Measurements from ENCODE around the gene DDX39B.

DDX39B gene

GRCh38 chr6:31575952-31576685 is 34.3 kb upstream of the DDX39B start:
- no peak for DNase-seq (ENCODE audit: low read depth in 2 of 2)

- DNase-seq (ENCODE audit: low read depth in 2 of 2) = peak; percentile 79 to 93
These were observed 33.6 kb upstream of the DDX39B start, which contains the start of gene TNF for GRCh38 chr6:31575335-31575901. TNF (plus strand) TSS chr6:31575565; CDS start chr6:31575742, 177 bp downstream.

- DNase-seq (ENCODE audit: low read depth in 2 of 2) = peak in 1 of 2 experiments; percentile 61
These were observed 32.6 kb upstream of the DDX39B start for GRCh38 chr6:31574106-31575061.

- DNase-seq (ENCODE audit: low read depth in 2 of 2) = no peak
These were observed 31.7 kb upstream of the DDX39B start for GRCh38 chr6:31573239-31574105.

DNA sequence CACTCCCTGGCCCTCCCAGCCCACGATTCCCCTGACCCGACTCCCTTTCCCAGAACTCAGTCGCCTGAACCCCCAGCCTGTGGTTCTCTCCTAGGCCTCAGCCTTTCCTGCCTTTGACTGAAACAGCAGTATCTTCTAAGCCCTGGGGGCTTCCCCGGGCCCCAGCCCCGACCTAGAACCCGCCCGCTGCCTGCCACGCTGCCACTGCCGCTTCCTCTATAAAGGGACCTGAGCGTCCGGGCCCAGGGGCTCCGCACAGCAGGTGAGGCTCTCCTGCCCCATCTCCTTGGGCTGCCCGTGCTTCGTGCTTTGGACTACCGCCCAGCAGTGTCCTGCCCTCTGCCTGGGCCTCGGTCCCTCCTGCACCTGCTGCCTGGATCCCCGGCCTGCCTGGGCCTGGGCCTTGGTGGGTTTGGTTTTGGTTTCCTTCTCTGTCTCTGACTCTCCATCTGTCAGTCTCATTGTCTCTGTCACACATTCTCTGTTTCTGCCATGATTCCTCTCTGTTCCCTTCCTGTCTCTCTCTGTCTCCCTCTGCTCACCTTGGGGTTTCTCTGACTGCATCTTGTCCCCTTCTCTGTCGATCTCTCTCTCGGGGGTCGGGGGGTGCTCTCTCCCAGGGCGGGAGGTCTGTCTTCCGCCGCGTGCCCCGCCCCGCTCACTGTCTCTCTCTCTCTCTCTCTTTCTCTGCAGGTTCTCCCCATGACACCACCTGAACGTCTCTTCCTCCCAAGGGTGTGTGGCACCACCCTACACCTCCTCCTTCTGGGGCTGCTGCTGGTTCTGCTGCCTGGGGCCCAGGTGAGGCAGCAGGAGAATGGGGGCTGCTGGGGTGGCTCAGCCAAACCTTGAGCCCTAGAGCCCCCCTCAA is 30.5 kb upstream of the DDX39B start, which contains the start of gene LTA:
Gene LTA, plus strand, starts transcription at position 249 of the 871 bp plus-strand sequence. Its CDS starts 454 bp downstream, at position 703.
- peak; percentile 69 to 81 for DNase-seq (ENCODE audit: low read depth in 2 of 2)

DNA sequence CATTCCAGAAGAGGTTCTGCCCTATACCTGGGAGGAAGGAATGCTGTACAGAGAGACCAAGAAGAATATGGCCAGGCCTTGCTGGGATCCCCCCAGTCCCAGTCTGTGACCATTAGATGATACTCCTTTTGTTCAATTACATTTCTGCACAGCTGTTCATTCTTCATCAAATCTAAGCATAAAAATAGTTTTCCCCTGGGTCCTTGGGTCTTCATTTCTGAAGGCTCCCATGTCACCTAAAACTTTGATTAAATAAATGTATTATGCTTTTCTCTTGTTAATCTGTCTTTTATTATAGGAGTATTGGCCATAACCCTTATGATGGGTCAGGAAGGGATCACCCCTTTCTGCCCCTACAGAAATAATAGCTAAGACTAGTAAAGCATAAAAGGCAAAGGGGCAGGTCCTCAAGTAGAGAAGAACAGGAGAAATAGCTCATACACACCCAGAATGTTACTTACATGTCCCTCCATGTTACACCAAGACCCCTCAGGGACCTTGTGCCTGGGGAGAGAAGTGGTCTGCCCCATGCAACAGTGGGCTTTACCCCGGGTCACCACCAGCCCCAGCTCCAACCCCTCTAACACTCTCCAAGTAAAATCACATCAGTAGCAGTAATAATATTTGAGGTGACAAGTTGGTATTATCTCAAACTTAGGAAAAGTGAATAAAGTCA is 28.2 kb upstream of the DDX39B start:
- no peak for DNase-seq (ENCODE audit: low read depth in 2 of 2)

DNA sequence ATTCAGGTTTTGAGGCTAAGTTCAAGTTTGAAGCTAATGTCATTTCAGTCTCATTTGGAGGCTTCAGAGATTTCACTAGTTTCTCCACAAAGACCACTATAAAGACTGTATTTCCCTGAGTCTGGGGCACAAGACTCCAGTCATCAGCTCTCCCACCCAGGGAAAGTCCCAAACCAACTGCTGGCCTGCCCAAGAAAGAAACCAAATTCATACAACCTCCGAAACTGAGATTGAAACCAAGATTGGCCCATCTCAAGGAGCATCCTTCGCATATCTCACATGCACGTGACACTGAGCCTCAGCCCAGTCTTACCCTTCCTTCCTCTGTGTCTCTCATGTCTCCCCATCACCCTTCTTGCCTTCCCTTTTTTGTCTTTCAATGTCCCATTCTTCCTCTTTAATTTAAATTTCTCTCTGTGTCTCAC is 26.7 kb upstream of the DDX39B start:
- DNase-seq (ENCODE audit: low read depth in 2 of 2) = peak in 1 of 2 experiments; percentile 65

DNA sequence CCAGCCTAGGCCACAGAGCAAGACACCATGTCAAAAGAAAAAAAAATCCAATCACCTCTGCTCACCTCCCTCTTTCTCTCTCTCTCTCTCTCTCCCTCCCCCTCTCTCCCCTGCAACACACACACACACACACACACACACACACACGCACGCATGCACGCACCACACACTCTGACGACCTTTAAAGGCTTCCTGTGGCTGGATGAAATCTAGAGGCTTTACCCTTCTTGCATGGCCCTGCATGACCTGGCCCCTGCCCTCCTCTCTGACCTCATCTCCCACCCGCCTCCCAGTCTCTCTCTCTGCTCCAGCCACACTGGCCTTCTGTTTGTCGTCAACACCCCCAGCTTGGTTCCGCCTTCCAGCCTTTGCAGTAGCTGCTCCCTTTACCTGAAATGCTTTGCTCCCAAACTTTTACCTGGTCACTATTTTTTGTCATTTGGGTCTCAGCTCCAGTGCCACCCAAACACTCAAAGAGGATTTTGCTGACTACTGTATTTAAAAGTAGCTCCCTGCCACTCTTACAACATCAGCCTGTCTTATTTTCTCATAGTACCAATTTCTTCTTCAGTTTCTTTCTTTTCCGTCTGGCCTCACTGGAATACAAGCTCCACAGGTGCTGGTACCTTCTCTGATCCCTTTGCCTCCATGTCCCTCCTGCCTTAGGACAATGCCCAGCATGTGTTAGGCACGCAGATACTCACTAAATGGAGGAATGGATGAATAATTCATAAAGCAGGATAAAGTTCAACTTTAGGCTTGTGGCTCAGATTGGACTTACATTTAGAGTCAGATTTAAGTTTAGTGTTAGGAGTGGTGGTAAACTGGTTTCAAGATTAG is 25.9 kb upstream of the DDX39B start:
- no peak for DNase-seq (ENCODE audit: low read depth in 2 of 2)

GRCh38 chr6:31560697-31561058 is 18.9 kb upstream of the DDX39B start:
- DNase-seq (ENCODE audit: low read depth in 2 of 2) = no peak

- DNase-seq (ENCODE audit: low read depth in 2 of 2) = no peak
These were observed 18.3 kb upstream of the DDX39B start for GRCh38 chr6:31559958-31560696.

DNA sequence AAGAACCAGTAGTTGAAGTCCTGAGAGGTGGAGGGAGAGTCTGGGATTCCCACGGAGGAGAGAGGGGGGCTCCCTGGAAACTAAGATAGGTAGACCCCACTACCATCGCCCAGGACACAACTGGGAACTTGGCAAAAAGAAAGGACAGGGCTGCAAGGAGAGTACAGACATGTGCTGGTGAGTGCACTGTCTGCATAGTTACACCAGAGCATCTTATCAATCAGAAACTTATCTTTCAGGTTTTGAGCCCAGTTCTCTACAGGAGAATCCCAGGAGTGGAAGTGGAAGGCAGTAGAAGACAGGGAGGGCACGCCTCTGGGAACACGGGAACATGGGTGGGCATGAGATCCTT is 17.8 kb upstream of the DDX39B start:
- DNase-seq (ENCODE audit: low read depth in 2 of 2) = no peak

DNA sequence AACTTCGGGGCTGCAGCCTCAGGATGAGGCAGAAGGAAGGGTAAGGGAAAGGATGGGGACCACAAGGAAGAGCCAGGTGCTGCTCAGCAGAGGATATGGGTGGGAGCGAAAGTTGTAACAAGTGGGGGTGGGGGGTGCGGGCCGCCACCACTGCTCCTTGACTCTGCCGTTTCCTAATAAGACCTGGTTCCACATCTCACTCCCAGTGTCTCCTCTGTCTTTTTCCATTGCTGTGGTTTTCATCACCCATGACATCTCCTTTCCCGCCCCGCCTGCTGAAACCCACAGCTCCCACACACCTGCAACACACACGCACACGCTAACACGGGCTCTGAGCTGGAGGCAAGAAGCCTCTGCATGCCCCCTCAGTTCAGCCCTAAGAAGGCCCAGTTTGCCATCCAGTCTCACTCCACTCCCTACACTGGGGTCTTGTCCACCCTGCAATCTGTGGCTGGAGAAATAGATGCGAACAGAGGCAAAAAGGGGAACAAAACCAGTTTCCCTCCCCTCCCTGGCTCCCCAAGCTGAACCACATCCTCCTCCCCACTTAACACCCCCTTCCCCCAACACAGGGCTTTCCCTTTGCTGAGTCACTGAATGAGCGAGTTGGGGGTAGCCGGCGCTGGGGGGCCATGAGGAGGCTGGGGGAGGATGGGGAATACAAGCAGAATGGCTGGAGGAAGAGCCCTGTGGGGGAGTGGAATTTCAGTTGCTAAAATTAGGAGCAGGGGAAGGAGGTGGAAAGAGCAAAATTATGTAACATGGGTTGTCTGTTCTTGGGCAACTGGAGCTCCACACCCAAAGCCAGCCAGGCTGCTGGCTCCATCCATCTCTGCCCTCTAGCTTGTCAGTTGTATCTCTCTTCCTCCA is 17.1 kb upstream of the DDX39B start:
- DNase-seq (ENCODE audit: low read depth in 2 of 2) = peak in 1 of 2 experiments; percentile 74

- no peak for DNase-seq (ENCODE audit: low read depth in 2 of 2)
These were observed 16.5 kb upstream of the DDX39B start for GRCh38 chr6:31558318-31558625.

DNA sequence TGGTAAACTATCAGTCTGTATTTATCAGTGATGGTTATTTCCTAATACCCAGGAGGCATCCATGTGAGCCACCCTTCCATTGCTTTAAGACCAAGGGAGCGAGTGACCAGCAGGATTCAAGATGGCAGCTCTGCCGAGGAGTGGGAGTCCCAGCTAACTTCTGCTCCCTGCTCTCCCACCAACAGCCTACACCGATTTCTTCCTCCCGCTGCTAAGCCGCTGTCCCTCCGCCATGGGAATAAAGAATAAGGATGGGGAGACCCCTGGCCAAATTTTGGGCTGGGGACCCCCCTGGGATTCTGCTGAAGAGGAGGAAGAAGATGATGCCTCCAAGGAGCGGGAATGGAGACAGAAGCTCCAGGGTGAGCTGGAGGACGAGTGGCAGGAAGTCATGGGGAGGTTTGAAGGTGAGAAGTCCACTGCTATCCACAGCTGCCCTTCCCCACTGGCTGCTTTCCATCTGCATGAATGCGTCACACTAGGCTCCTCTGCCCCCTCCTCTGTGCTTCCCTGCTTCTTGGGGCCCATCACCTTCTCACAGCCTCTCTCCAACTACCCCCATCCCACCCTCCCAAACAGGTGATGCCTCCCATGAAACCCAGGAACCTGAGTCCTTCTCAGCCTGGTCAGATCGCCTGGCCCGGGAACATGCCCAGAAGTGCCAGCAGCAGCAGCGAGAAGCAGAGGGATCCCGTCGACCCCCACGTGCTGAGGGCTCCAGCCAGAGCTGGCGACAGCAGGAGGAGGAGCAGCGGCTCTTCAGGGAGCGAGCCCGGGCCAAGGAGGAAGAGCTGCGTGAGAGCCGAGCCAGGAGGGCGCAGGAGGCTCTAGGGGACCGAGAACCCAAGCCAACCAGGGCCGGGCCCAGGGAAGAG is 15.9 kb upstream of the DDX39B start:
- no peak for DNase-seq (ENCODE audit: low read depth in 2 of 2)

GRCh38 chr6:31556307-31556706 is 14.5 kb upstream of the DDX39B start:
- DNase-seq (ENCODE audit: low read depth in 2 of 2) = no peak

GRCh38 chr6:31551371-31551770 is 9.6 kb upstream of the DDX39B start:
- peak in 1 of 2 experiments; percentile 56 for DNase-seq (ENCODE audit: low read depth in 2 of 2)

Data from stimulated activated CD4-positive, alpha-beta T cell treated with anti-CD3 and anti-CD28 coated beads, Interleukin-12 subunit alpha, Interleukin-12 subunit beta, amount 100 ng/mL, for 24 hours (primary cell).